WTC11 (cell line): ENCODE results near the gene MIA. TPM values are rescaled to one million over a fixed set of nuclear protein-coding genes. Genes with fewer than 3 reads are reported as not detected.

Experiments
- ATAC-seq: fragments of 200-7000 bp; cut with Tn5 transposase; 2 replicates; pipeline ENCODE4 v1.10.0; 2021; ENCODE audit warnings: mild to moderate bottlenecking, moderate library complexity
- CTCF ChIA-PET: fragments of 300-600 bp; sonication (Branson Sonifier 250); formaldehyde crosslinking; loops from one replicate; lab custom pipeline; 2021; ENCODE audit warnings: antibody characterized with exemption; lab: Charles Lee
- POLR2A ChIA-PET: fragments of 350-600 bp; sonication (Branson Sonifier 250); formaldehyde crosslinking; loops from one replicate; lab custom pipeline; 2021; ENCODE audit warnings: antibody characterized with exemption; lab: Charles Lee
- DNase-seq: peaks from one replicate; pipeline ENCODE4 v3.0.0; 2021; ENCODE audit warnings: low spot score
- H3K27ac Mint-ChIP-seq: 2 replicates; pipeline ENCODE4 v1.8.0; 2021; ENCODE audit warnings: mixed read lengths
- H3K27me3 Mint-ChIP-seq: 2 replicates; pipeline ENCODE4 v1.8.0; 2021; ENCODE audit warnings: low read depth, mild to moderate bottlenecking, moderate library complexity, mixed read lengths
- H3K36me3 Mint-ChIP-seq: 2 replicates; pipeline ENCODE4 v1.8.0; 2021; ENCODE audit warnings: mixed read lengths
- H3K4me1 Mint-ChIP-seq: 2 replicates; pipeline ENCODE4 v1.8.0; 2022; ENCODE audit warnings: mixed read lengths
- H3K4me3 Mint-ChIP-seq: 2 replicates; pipeline ENCODE4 v1.8.0; 2021; ENCODE audit warnings: mild to moderate bottlenecking, moderate library complexity, mixed read lengths
- H3K9me3 Mint-ChIP-seq: 2 replicates; pipeline ENCODE4 v1.8.0; 2021; ENCODE audit warnings: mixed read lengths
- ETV6 ChIP-seq: sonication (generic); formaldehyde crosslinking; IDR thresholded peaks from 2 replicates; pipeline ENCODE4 v1.8.1; 2022; ENCODE audit warnings: mild to moderate bottlenecking, missing genetic modification reagents
- FOXK1 ChIP-seq: sonication (generic); formaldehyde crosslinking; IDR thresholded peaks from 2 replicates; pipeline ENCODE4 v1.8.0; 2022; ENCODE audit warnings: mild to moderate bottlenecking, moderate library complexity, missing genetic modification reagents
- FOXP1 ChIP-seq: sonication (generic); formaldehyde crosslinking; IDR thresholded peaks from 2 replicates; pipeline ENCODE4 v1.8.0; 2022; ENCODE audit warnings: missing genetic modification reagents, mild to moderate bottlenecking, moderate library complexity, borderline replicate concordance
- GRHL2 ChIP-seq: fragments of 250-450 bp; sonication (Bioruptor Pico); IDR thresholded peaks from 2 replicates; pipeline ENCODE4 v1.8.0; 2022; ENCODE audit warnings: mild to moderate bottlenecking, moderate library complexity; ENCODE audit not compliant: insufficient replicate concordance, severe bottlenecking
- KAT7 ChIP-seq: sonication (generic); formaldehyde crosslinking; IDR thresholded peaks from 2 replicates; pipeline ENCODE4 v1.8.1; 2023; ENCODE audit warnings: missing genetic modification reagents, mild to moderate bottlenecking, borderline replicate concordance
- NFE2L1 ChIP-seq: sonication (generic); formaldehyde crosslinking; IDR thresholded peaks from 2 replicates; pipeline ENCODE4 v1.8.1; 2023; ENCODE audit warnings: missing genetic modification reagents
- NFYB ChIP-seq: sonication (generic); formaldehyde crosslinking; conservative IDR thresholded peaks from 2 replicates; pipeline ENCODE4 v1.8.0; 2022; ENCODE audit warnings: low read depth, missing genetic modification reagents
- OVOL2 ChIP-seq: fragments of 250-450 bp; sonication (Bioruptor Pico); IDR thresholded peaks from 2 replicates; pipeline ENCODE4 v1.9.0; 2021; ENCODE audit warnings: mild to moderate bottlenecking, borderline replicate concordance
- PRRX2 ChIP-seq: fragments of 250-450 bp; sonication (Bioruptor Pico); IDR thresholded peaks from 2 replicates; pipeline ENCODE4 v1.8.0; 2021; ENCODE audit warnings: mild to moderate bottlenecking
- TP53 ChIP-seq: sonication (generic); formaldehyde crosslinking; IDR thresholded peaks from 2 replicates; pipeline ENCODE4 v1.8.1; 2023; ENCODE audit warnings: mild to moderate bottlenecking, missing genetic modification reagents
- ZBTB21 ChIP-seq: sonication (generic); formaldehyde crosslinking; IDR thresholded peaks from 2 replicates; pipeline ENCODE4 v1.8.1; 2023; ENCODE audit warnings: mild to moderate bottlenecking, missing genetic modification reagents, borderline replicate concordance
- ZNF121 ChIP-seq: sonication (generic); formaldehyde crosslinking; IDR thresholded peaks from 2 replicates; pipeline ENCODE4 v1.8.0; 2023; ENCODE audit warnings: missing genetic modification reagents
- ZNF232 ChIP-seq: sonication (generic); formaldehyde crosslinking; IDR thresholded peaks from 2 replicates; pipeline ENCODE4 v1.8.0; 2022; ENCODE audit warnings: mild to moderate bottlenecking, missing genetic modification reagents
- total RNA-seq: library from RNA; stranded (reverse); gene quantifications from 3 replicates; pipeline ENCODE4 v1.2.3, GENCODE V29; 2021
- TF ChIP-seq, protein P1 (sequence below): sonication (generic); formaldehyde crosslinking; IDR thresholded peaks from 2 replicates; pipeline ENCODE4 v1.8.0; 2023; ENCODE audit warnings: missing genetic modification reagents, mild to moderate bottlenecking, borderline replicate concordance
- TF ChIP-seq, protein P2 (sequence below): fragments of 250-450 bp; sonication (Bioruptor Pico); IDR thresholded peaks from 2 replicates; pipeline ENCODE4 v2.1.2; 2022; ENCODE audit warnings: mild to moderate bottlenecking, moderate library complexity
- TF ChIP-seq, protein P3 (sequence below): fragments of 250-450 bp; sonication (Bioruptor Pico); IDR thresholded peaks from 2 replicates; pipeline ENCODE4 v1.9.0; 2021; ENCODE audit warnings: mild to moderate bottlenecking
- TF ChIP-seq, protein P4 (sequence below): fragments of 250-450 bp; sonication (Bioruptor Pico); conservative IDR thresholded peaks from 2 replicates; pipeline ENCODE4 v1.9.0; 2021; ENCODE audit warnings: mild to moderate bottlenecking
- TF ChIP-seq, protein P5 (sequence below): fragments of 200-600 bp; IDR thresholded peaks from 2 replicates; pipeline ENCODE4 v1.8.0; 2022; ENCODE audit warnings: antibody characterized with exemption
- TF ChIP-seq, protein P6 (sequence below): sonication (generic); formaldehyde crosslinking; conservative IDR thresholded peaks from 2 replicates; pipeline ENCODE4 v1.8.1; 2022; ENCODE audit warnings: mild to moderate bottlenecking, missing genetic modification reagents

MIA gene
- total RNA-seq, 1 experiment from 2014 or later: not detected

DNA sequence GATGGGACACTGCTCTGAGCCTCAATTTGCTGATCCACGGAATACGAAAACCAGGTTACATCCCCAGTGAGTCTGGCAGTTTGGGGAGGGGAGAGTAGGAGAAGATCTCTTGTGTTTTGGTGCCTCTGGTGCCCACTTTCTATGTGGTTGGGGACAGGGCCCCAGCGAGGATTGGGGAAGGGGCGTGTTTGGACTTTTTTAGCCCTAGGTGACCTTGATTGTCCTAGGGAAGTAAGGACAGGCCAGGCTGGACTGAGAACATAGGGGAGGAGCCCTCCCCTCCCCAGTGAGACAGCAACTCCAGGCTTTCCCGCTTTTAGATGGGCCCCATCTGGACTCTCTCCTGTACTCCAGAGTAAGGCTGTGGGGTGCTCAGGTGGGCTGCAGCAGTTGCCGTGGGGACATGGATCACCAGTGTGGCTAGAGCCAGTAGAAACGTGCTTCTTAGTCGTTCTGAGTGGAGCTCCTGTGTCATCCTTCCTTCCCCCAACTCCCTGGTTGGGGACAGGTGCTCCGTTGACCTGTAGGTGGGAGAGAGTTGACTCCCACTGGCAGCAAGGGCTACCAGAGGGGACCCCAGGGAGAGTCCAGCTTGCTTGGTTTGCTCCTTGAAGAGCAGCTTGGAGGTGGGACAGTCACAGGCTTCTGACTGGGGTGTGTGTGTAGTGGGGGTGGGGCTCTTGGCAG lies 28.0 kb downstream of the MIA start (continued):
- TF ChIP-seq, protein P1, sequence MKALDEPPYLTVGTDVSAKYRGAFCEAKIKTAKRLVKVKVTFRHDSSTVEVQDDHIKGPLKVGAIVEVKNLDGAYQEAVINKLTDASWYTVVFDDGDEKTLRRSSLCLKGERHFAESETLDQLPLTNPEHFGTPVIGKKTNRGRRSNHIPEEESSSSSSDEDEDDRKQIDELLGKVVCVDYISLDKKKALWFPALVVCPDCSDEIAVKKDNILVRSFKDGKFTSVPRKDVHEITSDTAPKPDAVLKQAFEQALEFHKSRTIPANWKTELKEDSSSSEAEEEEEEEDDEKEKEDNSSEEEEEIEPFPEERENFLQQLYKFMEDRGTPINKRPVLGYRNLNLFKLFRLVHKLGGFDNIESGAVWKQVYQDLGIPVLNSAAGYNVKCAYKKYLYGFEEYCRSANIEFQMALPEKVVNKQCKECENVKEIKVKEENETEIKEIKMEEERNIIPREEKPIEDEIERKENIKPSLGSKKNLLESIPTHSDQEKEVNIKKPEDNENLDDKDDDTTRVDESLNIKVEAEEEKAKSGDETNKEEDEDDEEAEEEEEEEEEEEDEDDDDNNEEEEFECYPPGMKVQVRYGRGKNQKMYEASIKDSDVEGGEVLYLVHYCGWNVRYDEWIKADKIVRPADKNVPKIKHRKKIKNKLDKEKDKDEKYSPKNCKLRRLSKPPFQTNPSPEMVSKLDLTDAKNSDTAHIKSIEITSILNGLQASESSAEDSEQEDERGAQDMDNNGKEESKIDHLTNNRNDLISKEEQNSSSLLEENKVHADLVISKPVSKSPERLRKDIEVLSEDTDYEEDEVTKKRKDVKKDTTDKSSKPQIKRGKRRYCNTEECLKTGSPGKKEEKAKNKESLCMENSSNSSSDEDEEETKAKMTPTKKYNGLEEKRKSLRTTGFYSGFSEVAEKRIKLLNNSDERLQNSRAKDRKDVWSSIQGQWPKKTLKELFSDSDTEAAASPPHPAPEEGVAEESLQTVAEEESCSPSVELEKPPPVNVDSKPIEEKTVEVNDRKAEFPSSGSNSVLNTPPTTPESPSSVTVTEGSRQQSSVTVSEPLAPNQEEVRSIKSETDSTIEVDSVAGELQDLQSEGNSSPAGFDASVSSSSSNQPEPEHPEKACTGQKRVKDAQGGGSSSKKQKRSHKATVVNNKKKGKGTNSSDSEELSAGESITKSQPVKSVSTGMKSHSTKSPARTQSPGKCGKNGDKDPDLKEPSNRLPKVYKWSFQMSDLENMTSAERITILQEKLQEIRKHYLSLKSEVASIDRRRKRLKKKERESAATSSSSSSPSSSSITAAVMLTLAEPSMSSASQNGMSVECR (CRISPR knock-in tag): no peak
- TF ChIP-seq ZNF121 (CRISPR knock-in tag) (no peak), TP53 (no peak), ETV6 (no peak), NFE2L1 (CRISPR knock-in tag) (no peak)
- TF ChIP-seq, protein P2, sequence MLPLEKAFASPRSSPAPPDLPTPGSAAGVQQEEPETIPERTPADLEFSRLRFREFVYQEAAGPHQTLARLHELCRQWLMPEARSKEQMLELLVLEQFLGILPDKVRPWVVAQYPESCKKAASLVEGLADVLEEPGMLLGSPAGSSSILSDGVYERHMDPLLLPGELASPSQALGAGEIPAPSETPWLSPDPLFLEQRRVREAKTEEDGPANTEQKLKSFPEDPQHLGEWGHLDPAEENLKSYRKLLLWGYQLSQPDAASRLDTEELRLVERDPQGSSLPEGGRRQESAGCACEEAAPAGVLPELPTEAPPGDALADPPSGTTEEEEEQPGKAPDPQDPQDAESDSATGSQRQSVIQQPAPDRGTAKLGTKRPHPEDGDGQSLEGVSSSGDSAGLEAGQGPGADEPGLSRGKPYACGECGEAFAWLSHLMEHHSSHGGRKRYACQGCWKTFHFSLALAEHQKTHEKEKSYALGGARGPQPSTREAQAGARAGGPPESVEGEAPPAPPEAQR (CRISPR knock-in tag): no peak
- TF ChIP-seq, protein P3, sequence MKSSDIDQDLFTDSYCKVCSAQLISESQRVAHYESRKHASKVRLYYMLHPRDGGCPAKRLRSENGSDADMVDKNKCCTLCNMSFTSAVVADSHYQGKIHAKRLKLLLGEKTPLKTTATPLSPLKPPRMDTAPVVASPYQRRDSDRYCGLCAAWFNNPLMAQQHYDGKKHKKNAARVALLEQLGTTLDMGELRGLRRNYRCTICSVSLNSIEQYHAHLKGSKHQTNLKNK (CRISPR knock-in tag): no peak
- TF ChIP-seq, all 79 proteins: peak for 0

DNA sequence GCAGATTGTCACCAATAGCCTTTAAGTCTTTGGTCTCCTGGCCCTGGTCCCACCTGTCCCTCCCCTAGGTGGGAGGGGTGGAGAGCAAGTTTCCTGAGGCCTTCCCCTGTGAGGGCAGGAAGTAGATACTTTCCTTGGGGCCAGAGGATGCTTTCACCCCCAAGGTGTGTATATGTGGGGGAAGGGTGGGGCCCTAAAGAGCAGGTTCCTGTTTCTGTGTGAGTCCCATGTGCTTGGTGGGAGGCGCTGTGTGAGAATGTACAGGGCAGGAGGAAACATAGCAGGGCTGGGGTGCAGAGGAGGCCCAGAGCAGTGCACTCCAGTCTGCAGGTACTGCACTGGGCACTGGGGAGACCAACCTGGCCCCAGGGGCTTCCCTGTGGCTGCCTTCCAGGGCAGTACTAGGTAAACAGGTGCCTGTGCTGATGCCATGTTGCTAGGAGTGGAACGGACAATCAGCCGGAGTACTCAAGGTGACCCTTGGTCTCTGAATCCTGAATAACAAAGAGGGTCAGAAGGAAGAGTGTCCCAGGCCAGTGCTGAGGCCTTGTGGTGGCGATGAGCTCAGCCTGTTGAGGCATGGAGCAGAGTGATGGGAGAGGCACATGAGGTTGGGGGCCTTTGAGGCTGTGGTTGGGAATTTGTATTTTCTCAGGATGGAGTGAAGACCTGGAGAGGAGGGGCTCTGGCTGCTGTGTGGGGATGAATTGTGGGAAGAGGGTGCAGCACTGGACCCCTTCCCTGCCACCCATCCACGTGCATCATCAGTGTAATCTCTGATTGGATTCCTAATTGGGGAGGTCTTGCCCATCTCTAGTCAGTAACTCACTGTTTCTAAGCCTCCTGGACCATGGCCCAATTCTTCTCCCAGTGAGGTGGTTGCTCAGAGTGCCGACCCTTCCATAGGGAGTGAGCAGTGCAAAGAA lies 28.8 kb downstream of the MIA start:
- Mint-ChIP-seq H3K9me3 (no peaks in the 10 kb centered on the region), H3K4me3 (peak overlapping the region; percentile 22), H3K27ac (peak overlapping the region; percentile 95), H3K27me3 (no peaks in the 10 kb centered on the region; the same call in 1 of the 2 replicates), H3K4me1 (peaks cover 74% of the 10 kb centered on the region), H3K36me3 (peaks cover 20% of the 10 kb centered on the region)
- DNase-seq: no peak
- no peak for ATAC-seq
- no peak for TF ChIP-seq FOXP1 (CRISPR knock-in tag)
- TF ChIP-seq, protein P4, sequence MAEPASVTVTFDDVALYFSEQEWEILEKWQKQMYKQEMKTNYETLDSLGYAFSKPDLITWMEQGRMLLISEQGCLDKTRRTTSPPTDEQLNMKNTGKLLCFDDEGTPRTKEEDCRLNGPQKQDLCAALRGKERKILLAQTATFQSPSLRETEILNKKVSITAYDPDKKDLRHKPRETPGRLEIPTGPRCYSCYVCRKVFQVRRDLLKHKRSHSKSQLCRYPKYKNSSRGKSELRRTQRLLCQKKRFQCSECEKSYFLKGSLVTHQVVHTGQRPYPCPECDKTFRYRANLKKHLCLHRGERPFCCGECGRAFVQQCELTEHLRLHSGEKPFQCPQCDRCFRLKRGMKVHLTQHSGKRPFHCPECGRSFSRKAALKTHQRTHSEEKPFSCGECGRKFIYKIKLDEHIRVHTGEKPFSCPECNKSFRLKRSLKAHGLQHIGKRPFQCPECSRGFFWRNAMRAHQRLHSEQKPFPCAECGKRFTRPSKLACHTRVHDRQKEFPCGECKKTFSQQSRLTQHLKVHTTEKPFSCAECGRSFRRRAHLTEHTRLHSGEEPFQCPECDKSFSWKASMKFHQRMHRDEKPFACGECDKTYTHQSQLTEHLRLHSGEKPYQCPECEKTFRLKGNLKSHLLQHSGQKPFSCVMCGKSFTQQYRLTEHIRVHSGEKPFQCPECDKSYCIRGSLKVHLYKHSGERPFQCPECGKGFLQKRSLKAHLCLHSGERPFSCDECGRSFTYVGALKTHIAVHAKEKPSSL (CRISPR knock-in tag): no peak
- ChIA-PET POLR2A (interaction anchor here (0.7 to 3.6 kb wide), 3 partner anchors 26 to 87 kb away, joined by 3 to 25 read pairs (median 3); partner anchors contain the start of genes COQ8B, ITPKC and RAB4B), CTCF (interaction anchor here (0.6 to 4.8 kb wide), 3 partner anchors 15 to 142 kb away, joined by 3 to 71 read pairs (median 13); partner anchors contain the start of genes MIA and RAB4B)

DNA sequence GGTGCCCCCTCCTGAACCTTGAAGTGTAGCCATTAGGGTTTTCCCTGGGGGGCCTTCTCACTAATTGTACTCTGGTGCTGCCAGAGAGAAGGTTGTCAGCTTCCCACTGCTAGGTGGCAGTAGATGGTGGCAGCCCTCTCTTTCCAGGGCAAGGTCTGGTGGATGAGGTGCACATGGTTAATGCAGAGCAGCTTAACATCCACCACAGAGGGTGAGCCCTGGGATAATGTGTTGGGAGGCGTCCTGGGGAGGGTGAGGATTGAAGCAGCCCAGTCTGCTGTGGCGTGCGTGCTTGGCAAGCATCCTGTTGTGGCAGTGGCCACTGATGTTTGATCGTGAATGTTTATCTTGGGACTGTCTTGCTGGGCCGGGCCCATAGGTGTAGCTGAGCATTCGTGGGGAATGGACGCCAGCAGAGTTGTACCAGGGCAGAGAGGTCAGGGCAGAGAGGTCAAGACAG lies 29.5 kb downstream of the MIA start:
- ChIA-PET POLR2A (interaction anchor here (3.6 kb wide), 1 partner anchor 27 kb away, joined by 25 read pairs; the partner anchor contains the start of gene RAB4B), CTCF (interaction anchor here (0.5 to 4.8 kb wide), 6 partner anchors 15 to 413 kb away, joined by 3 to 71 read pairs (median 3); partner anchors contain the start of genes ACTMAP, MIA and RAB4B)
- Mint-ChIP-seq H3K9me3 (no peaks in the 10 kb centered on the region), H3K4me3 (no peak overlapping the region), H3K27me3 (no peaks in the 10 kb centered on the region; the same call in 1 of the 2 replicates), H3K4me1 (peaks cover 76% of the 10 kb centered on the region), H3K36me3 (peaks cover 20% of the 10 kb centered on the region), H3K27ac (peak overlapping the region; percentile 95)
- ATAC-seq: no peak
- DNase-seq: no peak
- no peak for TF ChIP-seq NFYB (CRISPR knock-in tag)
- no peak for TF ChIP-seq KAT7
- no peak for TF ChIP-seq ZNF121 (CRISPR knock-in tag)
- TF ChIP-seq, protein P5, sequence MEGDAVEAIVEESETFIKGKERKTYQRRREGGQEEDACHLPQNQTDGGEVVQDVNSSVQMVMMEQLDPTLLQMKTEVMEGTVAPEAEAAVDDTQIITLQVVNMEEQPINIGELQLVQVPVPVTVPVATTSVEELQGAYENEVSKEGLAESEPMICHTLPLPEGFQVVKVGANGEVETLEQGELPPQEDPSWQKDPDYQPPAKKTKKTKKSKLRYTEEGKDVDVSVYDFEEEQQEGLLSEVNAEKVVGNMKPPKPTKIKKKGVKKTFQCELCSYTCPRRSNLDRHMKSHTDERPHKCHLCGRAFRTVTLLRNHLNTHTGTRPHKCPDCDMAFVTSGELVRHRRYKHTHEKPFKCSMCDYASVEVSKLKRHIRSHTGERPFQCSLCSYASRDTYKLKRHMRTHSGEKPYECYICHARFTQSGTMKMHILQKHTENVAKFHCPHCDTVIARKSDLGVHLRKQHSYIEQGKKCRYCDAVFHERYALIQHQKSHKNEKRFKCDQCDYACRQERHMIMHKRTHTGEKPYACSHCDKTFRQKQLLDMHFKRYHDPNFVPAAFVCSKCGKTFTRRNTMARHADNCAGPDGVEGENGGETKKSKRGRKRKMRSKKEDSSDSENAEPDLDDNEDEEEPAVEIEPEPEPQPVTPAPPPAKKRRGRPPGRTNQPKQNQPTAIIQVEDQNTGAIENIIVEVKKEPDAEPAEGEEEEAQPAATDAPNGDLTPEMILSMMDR: no peak
- TF ChIP-seq GRHL2 (CRISPR knock-in tag): no peak
- TF ChIP-seq ZNF232: no peak
- no peak for TF ChIP-seq PRRX2 (CRISPR knock-in tag)
- no peak for TF ChIP-seq FOXK1 (CRISPR knock-in tag)
- TF ChIP-seq OVOL2: no peak
- TF ChIP-seq, protein P6, sequence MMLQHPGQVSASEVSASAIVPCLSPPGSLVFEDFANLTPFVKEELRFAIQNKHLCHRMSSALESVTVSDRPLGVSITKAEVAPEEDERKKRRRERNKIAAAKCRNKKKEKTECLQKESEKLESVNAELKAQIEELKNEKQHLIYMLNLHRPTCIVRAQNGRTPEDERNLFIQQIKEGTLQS (CRISPR knock-in tag): no peak
- no peak for TF ChIP-seq ZBTB21 (CRISPR knock-in tag)
